GM10266 (cell line): Measurements from ENCODE around the gene RFTN1.

ENCODE experiments used
- DNase-seq: peaks from one replicate; pipeline ENCODE4 v3.0.0; 2012; ENCODE audit errors: extremely low spot score
- TF ChIP-seq, protein P1 (sequence below): IDR thresholded peaks from 2 replicates; pipeline ENCODE4 v1.5.1; 2012; ENCODE audit warnings: mild to moderate bottlenecking, low read depth; ENCODE audit not compliant: control insufficient read depth, insufficient read depth; ENCODE audit errors: missing control alignments

The RFTN1 gene

GRCh38 chr3:16362770-16363169, 150.7 kb downstream of the RFTN1 start:
- TF ChIP-seq, protein P1, sequence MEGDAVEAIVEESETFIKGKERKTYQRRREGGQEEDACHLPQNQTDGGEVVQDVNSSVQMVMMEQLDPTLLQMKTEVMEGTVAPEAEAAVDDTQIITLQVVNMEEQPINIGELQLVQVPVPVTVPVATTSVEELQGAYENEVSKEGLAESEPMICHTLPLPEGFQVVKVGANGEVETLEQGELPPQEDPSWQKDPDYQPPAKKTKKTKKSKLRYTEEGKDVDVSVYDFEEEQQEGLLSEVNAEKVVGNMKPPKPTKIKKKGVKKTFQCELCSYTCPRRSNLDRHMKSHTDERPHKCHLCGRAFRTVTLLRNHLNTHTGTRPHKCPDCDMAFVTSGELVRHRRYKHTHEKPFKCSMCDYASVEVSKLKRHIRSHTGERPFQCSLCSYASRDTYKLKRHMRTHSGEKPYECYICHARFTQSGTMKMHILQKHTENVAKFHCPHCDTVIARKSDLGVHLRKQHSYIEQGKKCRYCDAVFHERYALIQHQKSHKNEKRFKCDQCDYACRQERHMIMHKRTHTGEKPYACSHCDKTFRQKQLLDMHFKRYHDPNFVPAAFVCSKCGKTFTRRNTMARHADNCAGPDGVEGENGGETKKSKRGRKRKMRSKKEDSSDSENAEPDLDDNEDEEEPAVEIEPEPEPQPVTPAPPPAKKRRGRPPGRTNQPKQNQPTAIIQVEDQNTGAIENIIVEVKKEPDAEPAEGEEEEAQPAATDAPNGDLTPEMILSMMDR, result no peak
- DNase-seq, result no peak

DNA sequence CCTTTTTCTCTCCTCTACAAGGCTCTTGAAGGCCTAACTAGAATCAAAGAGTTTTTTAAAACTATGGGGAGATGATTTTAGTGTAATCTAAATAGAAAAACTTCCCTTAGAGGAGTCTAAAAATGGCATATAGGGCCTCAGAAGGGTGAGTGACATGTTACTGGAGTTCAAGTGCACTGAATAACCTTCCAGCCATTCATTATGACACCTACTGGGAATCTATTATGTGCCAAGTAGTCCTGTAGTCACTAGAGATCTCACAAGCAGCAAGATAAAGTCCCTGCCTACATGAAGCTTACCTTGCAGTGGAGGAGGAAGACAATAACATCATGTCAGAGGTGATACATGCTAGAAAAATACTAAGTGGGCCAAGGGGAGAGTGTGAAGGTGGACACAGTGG, 152.4 kb downstream of the RFTN1 start:
- no peak for DNase-seq
- TF ChIP-seq, protein P1, result no peak

DNA sequence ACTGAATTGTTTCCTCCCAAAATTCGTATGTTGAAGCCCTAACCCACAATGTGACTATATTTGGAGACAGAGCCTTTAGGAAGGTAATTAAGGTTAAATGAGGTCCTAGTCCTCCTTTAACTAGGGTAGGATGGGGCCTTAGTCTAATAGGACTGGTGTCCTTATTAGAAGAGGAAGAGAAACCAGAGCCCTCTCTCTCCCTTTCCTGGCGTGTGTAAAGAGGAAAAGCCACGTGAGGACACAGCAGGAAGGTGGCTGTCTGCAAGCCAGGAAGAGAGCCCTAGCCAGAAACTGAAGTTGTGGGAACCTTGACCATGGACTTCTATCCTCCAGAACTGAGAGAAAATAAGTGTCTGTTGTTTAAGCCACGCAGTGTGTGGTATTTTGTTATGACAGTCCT, 154.2 kb downstream of the RFTN1 start:
- DNase-seq, result no peak
- TF ChIP-seq, protein P1, result no peak

DNA sequence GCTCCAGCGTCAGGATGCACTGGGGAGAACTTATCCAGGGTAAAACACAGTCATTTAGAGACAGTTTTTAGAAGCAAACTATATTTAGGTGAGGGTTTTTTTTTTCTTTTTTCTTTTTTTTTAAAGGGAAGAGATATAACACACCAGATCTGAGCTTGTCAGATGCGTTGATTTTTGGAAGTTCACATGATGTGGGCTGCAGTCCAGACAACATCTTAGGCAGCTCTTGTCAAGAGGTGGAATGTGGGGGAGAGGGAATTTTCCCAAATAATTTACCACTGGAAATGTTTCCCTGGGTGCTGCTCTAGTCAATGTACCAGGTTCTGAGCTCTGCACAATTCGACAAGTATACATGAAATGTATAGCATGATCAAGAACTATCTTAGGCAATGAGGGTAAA, 155.2 kb downstream of the RFTN1 start:
- DNase-seq, result no peak
- TF ChIP-seq, protein P1, result no peak

DNA sequence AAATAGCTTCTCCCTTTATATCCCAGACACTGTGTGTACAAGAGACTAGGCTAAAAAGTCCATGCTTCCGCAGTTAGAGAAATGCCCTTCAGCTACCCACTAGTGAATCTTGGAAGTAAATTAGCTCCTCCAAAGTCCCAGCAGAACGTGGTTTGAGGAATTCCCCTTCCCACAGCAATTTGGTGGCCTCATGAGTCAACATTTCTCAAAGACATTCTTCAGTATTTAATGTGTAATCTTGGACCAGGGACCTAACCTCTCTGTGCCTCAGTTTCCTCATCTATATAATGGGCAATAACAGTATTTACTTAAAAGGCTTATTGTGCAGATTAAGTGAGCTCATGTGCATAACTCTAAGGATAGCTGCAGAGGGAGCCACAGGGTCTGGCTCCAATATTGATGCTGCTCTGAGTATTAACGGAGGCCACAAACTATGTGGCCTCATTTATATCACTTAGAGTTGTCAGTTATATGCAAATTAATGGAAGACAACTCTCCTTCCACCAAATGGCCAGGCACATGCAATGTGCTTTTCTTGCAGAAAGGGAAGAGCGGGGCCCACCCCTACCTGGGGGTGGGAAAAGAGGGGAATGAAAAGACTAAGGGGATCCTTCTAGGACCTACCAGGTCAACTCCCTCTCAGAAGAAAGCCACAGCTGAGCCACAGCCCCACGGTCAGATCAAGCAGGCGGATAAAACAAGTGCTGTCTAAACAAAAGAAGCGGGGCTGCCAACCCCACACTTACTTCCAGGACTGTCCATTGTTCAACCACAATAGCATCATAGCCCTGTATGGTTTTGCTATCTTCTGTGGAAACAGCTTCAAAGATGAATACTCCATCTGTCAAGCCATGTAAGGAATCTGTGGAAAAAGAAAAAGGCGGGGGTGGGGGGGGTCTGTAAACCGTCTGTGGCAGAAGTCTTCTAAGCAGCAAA, 156.0 kb downstream of the RFTN1 start:
- TF ChIP-seq, protein P1, result no peak
- DNase-seq, result no peak

- TF ChIP-seq, protein P1, result no peak
- DNase-seq, result no peak
Observed at GRCh38 chr3:16355828-16356227, 157.7 kb downstream of the RFTN1 start.

DNA sequence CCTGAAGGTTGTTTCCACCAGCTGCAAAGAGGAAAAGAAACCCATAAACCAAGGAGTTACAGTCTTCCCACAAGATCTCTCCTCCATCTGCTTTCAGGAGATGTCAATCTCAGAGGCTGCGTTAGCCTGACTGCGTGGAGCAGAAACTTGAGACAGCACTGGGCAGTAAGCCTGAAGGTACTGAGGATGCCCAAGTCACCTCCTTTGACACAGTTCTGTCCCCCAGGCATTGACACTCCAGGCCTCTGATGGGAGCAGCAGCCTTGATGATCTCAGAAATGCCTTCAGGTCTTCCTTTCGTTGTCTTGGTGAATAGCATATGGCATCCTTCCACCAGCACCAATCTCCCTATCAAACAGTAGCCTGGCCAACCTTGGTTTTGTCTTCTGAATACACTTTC, 159.2 kb downstream of the RFTN1 start:
- no peak for DNase-seq
- TF ChIP-seq, protein P1, result no peak
